H9 (cell line): ENCODE results near the gene MYBPC3. TPM values are rescaled to one million over a fixed set of nuclear protein-coding genes. Genes with fewer than 3 reads are reported as not detected.

Source experiments
- DNase-seq: peaks from one replicate; pipeline ENCODE4 v3.0.0-alpha.2; 2017
- H2AFZ ChIP-seq: one replicate; pipeline ENCODE4 v1.6.1; 2013; ENCODE audit warnings: mild to moderate bottlenecking, low read length, control low read depth, moderate library complexity
- H2AK5ac ChIP-seq: 2 replicates; pipeline ENCODE4 v1.6.1; 2013; ENCODE audit warnings: low read length, control low read depth, mixed read lengths; ENCODE audit not compliant: insufficient read length
- H2BK120ac ChIP-seq: one replicate; pipeline ENCODE4 v1.6.1; 2013; ENCODE audit warnings: low read depth, mild to moderate bottlenecking, low read length, control low read depth, inconsistent platforms; ENCODE audit not compliant: poor library complexity, severe bottlenecking
- H2BK12ac ChIP-seq: 2 replicates; pipeline ENCODE4 v1.6.1; 2013; ENCODE audit warnings: low read length, control low read depth, mixed read lengths, low read depth; ENCODE audit not compliant: insufficient read length
- H2BK15ac ChIP-seq: 2 replicates; pipeline ENCODE4 v1.6.1; 2013; ENCODE audit warnings: low read depth, low read length, control low read depth
- H2BK20ac ChIP-seq: one replicate; pipeline ENCODE4 v1.6.1; 2013; ENCODE audit warnings: low read depth, mild to moderate bottlenecking, low read length, control low read depth, inconsistent platforms; ENCODE audit not compliant: poor library complexity, severe bottlenecking
- H2BK5ac ChIP-seq: 2 replicates; pipeline ENCODE4 v1.6.1; 2013; ENCODE audit warnings: low read length, control low read depth, mixed read lengths; ENCODE audit not compliant: insufficient read length
- H3K14ac ChIP-seq: 2 replicates; pipeline ENCODE4 v1.6.1; 2013; ENCODE audit warnings: low read length, control low read depth; ENCODE audit not compliant: insufficient read depth
- H3K18ac ChIP-seq: 2 replicates; pipeline ENCODE4 v1.6.1; 2013; ENCODE audit warnings: low read depth, mild to moderate bottlenecking, mixed read lengths, low read length, control low read depth; ENCODE audit not compliant: insufficient read length
- H3K23ac ChIP-seq: 2 replicates; pipeline ENCODE4 v1.6.1; 2013; ENCODE audit warnings: low read length, control low read depth, mixed read lengths, low read depth; ENCODE audit not compliant: insufficient read length
- H3K23me2 ChIP-seq: 2 replicates; pipeline ENCODE4 v1.6.1; 2013; ENCODE audit warnings: low read depth, mild to moderate bottlenecking, mixed read lengths, low read length, control low read depth; ENCODE audit not compliant: insufficient read length, poor library complexity, severe bottlenecking
- H3K27ac ChIP-seq: 2 replicates; pipeline ENCODE4 v1.5.1; 2013; ENCODE audit warnings: low read length, control low read depth, mixed read lengths, low read depth; ENCODE audit not compliant: insufficient read length
- H3K27me3 ChIP-seq: 2 replicates; pipeline ENCODE4 v1.6.1; 2013; ENCODE audit warnings: low read length, control low read depth, inconsistent platforms; ENCODE audit not compliant: insufficient read depth
- H3K4ac ChIP-seq: 2 replicates; pipeline ENCODE4 v1.6.1; 2013; ENCODE audit warnings: low read depth, mild to moderate bottlenecking, control low read depth, inconsistent platforms, low read length, moderate library complexity
- H3K4me1 ChIP-seq: 2 replicates; pipeline ENCODE4 v1.6.1; 2013; ENCODE audit warnings: low read length, control low read depth, inconsistent platforms; ENCODE audit not compliant: insufficient read depth
- H3K4me2 ChIP-seq: 2 replicates; pipeline ENCODE4 v1.6.1; 2013; ENCODE audit warnings: low read length, control low read depth, mixed read lengths; ENCODE audit not compliant: insufficient read length, insufficient read depth
- H3K56ac ChIP-seq: 2 replicates; pipeline ENCODE4 v1.6.1; 2013; ENCODE audit warnings: low read depth, mild to moderate bottlenecking, mixed read lengths, low read length, control low read depth; ENCODE audit not compliant: insufficient read length
- H3K79me1 ChIP-seq: 2 replicates; pipeline ENCODE4 v1.6.1; 2013; ENCODE audit warnings: low read depth, mild to moderate bottlenecking, moderate library complexity, low read length, control low read depth, inconsistent platforms; ENCODE audit not compliant: insufficient read depth, poor library complexity, severe bottlenecking
- H3K79me2 ChIP-seq: 2 replicates; pipeline ENCODE4 v1.6.1; 2013; ENCODE audit warnings: low read length, control low read depth, inconsistent platforms; ENCODE audit not compliant: insufficient read depth
- H3K9ac ChIP-seq: 2 replicates; pipeline ENCODE4 v1.6.1; 2013; ENCODE audit warnings: low read length, control low read depth, mixed read lengths; ENCODE audit not compliant: insufficient read length; ENCODE audit errors: extremely low read depth
- H3K9me3 ChIP-seq: one replicate; pipeline ENCODE4 v1.6.1; 2013; ENCODE audit warnings: low read depth, low read length, inconsistent platforms; ENCODE audit not compliant: control insufficient read depth
- H3T11ph ChIP-seq: one replicate; pipeline ENCODE4 v1.6.1; 2013; ENCODE audit warnings: mild to moderate bottlenecking, low read length, control low read depth, inconsistent platforms
- H4K20me1 ChIP-seq: one replicate; pipeline ENCODE4 v1.6.1; 2013; ENCODE audit not compliant: control insufficient read depth, insufficient read length, insufficient read depth
- H4K5ac ChIP-seq: 2 replicates; pipeline ENCODE4 v1.6.1; 2013; ENCODE audit warnings: low read depth, mild to moderate bottlenecking, mixed read lengths, low read length, control low read depth; ENCODE audit not compliant: insufficient read length
- H4K8ac ChIP-seq: replicated peaks from 2 replicates; pipeline ENCODE4 v1.6.1; 2013; ENCODE audit warnings: low read length, control low read depth, mixed read lengths, low read depth; ENCODE audit not compliant: insufficient read length
- H4K91ac ChIP-seq: 2 replicates; pipeline ENCODE4 v1.6.1; 2013; ENCODE audit warnings: low read depth, mild to moderate bottlenecking, moderate library complexity, mixed read lengths, low read length, control low read depth; ENCODE audit not compliant: insufficient read length
- H3K27ac Mint-ChIP-seq, 3 experiments: 2 replicates in 2 of 3; 3 replicates in 1 of 3; pipeline ENCODE4 v1.8.0; 2020 to 2021; ENCODE audit warnings: mixed read lengths in 3 of 3, mild to moderate bottlenecking in 1 of 3, moderate library complexity in 1 of 3
- H3K27me3 Mint-ChIP-seq: 2 replicates; pipeline ENCODE4 v1.8.0; 2021; ENCODE audit warnings: low read depth, mild to moderate bottlenecking, moderate library complexity, mixed read lengths
- H3K36me3 Mint-ChIP-seq, 3 experiments: 2 replicates in 2 of 3; 3 replicates in 1 of 3; pipeline ENCODE4 v1.8.0; 2020 to 2021; ENCODE audit warnings: low read depth in 3 of 3, mixed read lengths in 3 of 3; ENCODE audit not compliant: insufficient read depth in 1 of 3
- H3K4me1 Mint-ChIP-seq, 2 experiments: 2 replicates each; pipeline ENCODE4 v1.8.0; 2020; ENCODE audit warnings: mixed read lengths in 2 of 2
- H3K4me3 Mint-ChIP-seq, 2 experiments: 2 replicates in 1 of 2; 3 replicates in 1 of 2; pipeline ENCODE4 v1.8.0; 2020 to 2021; ENCODE audit warnings: mild to moderate bottlenecking in 2 of 2, mixed read lengths in 2 of 2, moderate library complexity in 1 of 2
- H3K9me3 Mint-ChIP-seq, 2 experiments: 2 replicates in 1 of 2; 3 replicates in 1 of 2; pipeline ENCODE4 v1.8.0; 2020; ENCODE audit warnings: mild to moderate bottlenecking in 2 of 2, mixed read lengths in 2 of 2, moderate library complexity in 1 of 2
- CTCF ChIP-seq: fragments of 200-600 bp; sonication (generic); conservative IDR thresholded peaks from 3 replicates; pipeline ENCODE4 v1.8.0; 2021; ENCODE audit warnings: antibody characterized with exemption, mild to moderate bottlenecking
- WGBS: extraction: QIAGEN DNeasy Blood & Tissue Kit; methylation state at CpG from one replicate; pipeline ENCODE4 v1.1.7; 2013; ENCODE audit warnings: missing lambda C conversion rate, low lambda C conversion rate, mixed read lengths; ENCODE audit not compliant: insufficient read length; ENCODE audit errors: extremely low coverage; 5-methylcytosine and 5-hydroxymethylcytosine counted together
- total RNA-seq: library from RNA; stranded (reverse); gene quantifications from 2 replicates; pipeline ENCODE4 v1.2.1, GENCODE V29; 2021

The MYBPC3 gene
- total RNA-seq, 1 experiment from 2014 or later = not detected

- Histone ChIP-seq H3K4me1 (no peaks in the 10 kb centered on the region; the same call in 1 of the 2 replicates), H4K91ac (no peak overlapping the region), H3K14ac (no peak overlapping the region; the same call in 1 of the 2 replicates), H2BK20ac (no peak overlapping the region), H2BK5ac (no peak overlapping the region), H3K9me3 (no peaks in the 10 kb centered on the region), H3T11ph (no peak overlapping the region), H3K4me2 (no peak overlapping the region), H3K4ac (no peak overlapping the region), H2AFZ (no peak overlapping the region), H4K8ac (no peak overlapping the region), H3K79me2 (no peaks in the 10 kb centered on the region), H3K27ac (no peak overlapping the region), H3K23me2 (peaks cover 2% of the 10 kb centered on the region), H3K27me3 (no peaks in the 10 kb centered on the region), H3K56ac (no peak overlapping the region), H2BK15ac (no peak overlapping the region), H2BK120ac (no peak overlapping the region), H4K20me1 (no peaks in the 10 kb centered on the region), H3K9ac (no peak overlapping the region), H3K18ac (no peak overlapping the region), H2BK12ac (no peak overlapping the region), H3K23ac (no peak overlapping the region), H3K79me1 (no peaks in the 10 kb centered on the region), H2AK5ac (no peak overlapping the region), H4K5ac (no peak overlapping the region)
- no peak for TF ChIP-seq CTCF
- no peak for DNase-seq
- H3K27ac Mint-ChIP-seq = 0 out of 7 replicates have a peak overlapping the region, but pooled peaks of 1 of the 3 experiments have one; percentile 39
- H3K27me3 Mint-ChIP-seq = no peaks in the 10 kb centered on the region; the same call in 1 of the 2 replicates
- no CpG with 5 or more reads among the region's 25 CpGs for WGBS
- no peaks in the 10 kb centered on the region; a peak in 1 of 5 replicates for H3K9me3 Mint-ChIP-seq
- H3K4me1 Mint-ChIP-seq = peaks cover 15 to 19% of the 10 kb centered on the region in 2 experiments
- H3K36me3 Mint-ChIP-seq = no peaks in the 10 kb centered on the region
- no peak overlapping the region; a peak in 1 of 5 replicates for H3K4me3 Mint-ChIP-seq
Measured at GRCh38 chr11:47395223-47396048, 42.9 kb upstream of the MYBPC3 start.
